A549 (cell line): ENCODE results near the gene CHN1.

Source experiments
- CHD2 ChIP-seq: fragments of 150-350 bp; IDR thresholded peaks from 2 replicates; pipeline ENCODE4 v1.6.1; 2014; ENCODE audit warnings: low read length; ENCODE audit not compliant: partially characterized antibody
- CHD4 ChIP-seq: fragments of 200-600 bp; sonication (generic); IDR thresholded peaks from 2 replicates; pipeline ENCODE4 v1.6.1; 2016; ENCODE audit warnings: antibody characterized with exemption, mild to moderate bottlenecking, borderline replicate concordance
- CTCF ChIP-seq: fragments of >200 bp; sonication (Bioruptor Twin); formaldehyde crosslinking; IDR thresholded peaks from 3 replicates; pipeline ENCODE4 v1.5.1; 2016
- EP300 ChIP-seq, 2 experiments: fragments of >200 bp; sonication (Bioruptor Twin); formaldehyde crosslinking; IDR thresholded peaks; 2 replicates in 1 of 2; 3 replicates in 1 of 2; pipeline ENCODE4 v1.6.1; 2016 to 2017
- JUN ChIP-seq, 2 experiments: fragments of >200 bp; sonication (Bioruptor Twin); formaldehyde crosslinking; IDR thresholded peaks; 2 replicates in 1 of 2; 3 replicates in 1 of 2; pipeline ENCODE4 v1.6.1; 2016 to 2017
- JUNB ChIP-seq: fragments of >200 bp; sonication (Bioruptor Twin); formaldehyde crosslinking; IDR thresholded peaks from 2 replicates; pipeline ENCODE4 v1.6.1; 2016
- NR3C1 ChIP-seq: fragments of >200 bp; sonication (Bioruptor Twin); formaldehyde crosslinking; IDR thresholded peaks from 3 replicates; pipeline ENCODE4 v1.6.1; 2017
- POLR2A ChIP-seq: IDR thresholded peaks from 2 replicates; pipeline ENCODE4 v1.6.1; 2012; ENCODE audit warnings: mild to moderate bottlenecking, low read length
- RAD21 ChIP-seq, 2 experiments: fragments of >200 bp in 1 of 2; sonication (Bioruptor Twin) in 1 of 2; formaldehyde crosslinking in 1 of 2; IDR thresholded peaks in 1 of 2; conservative IDR thresholded peaks in 1 of 2; 2 replicates in 1 of 2; 3 replicates in 1 of 2; pipeline ENCODE4 v1.6.1; 2012 to 2018; ENCODE audit warnings: inconsistent platforms in 1 of 2
- RFX5 ChIP-seq: fragments of 450-650 bp; IDR thresholded peaks from 2 replicates; pipeline ENCODE4 v1.7.1; 2014; ENCODE audit warnings: antibody characterized with exemption, mild to moderate bottlenecking, moderate library complexity
- RNF2 ChIP-seq: fragments of 200-600 bp; sonication (generic); IDR thresholded peaks from 2 replicates; pipeline ENCODE4 v1.6.1; 2016; ENCODE audit warnings: low read depth, mild to moderate bottlenecking, antibody characterized with exemption, moderate library complexity, borderline replicate concordance
- SMC3 ChIP-seq: fragments of >200 bp; sonication (Bioruptor Twin); formaldehyde crosslinking; IDR thresholded peaks from 3 replicates; pipeline ENCODE4 v1.6.1; 2018; ENCODE audit warnings: inconsistent platforms
- SREBF2 ChIP-seq: fragments of 450-650 bp; IDR thresholded peaks from 2 replicates; pipeline ENCODE4 v1.6.1; 2014; ENCODE audit warnings: mild to moderate bottlenecking, moderate library complexity

GRCh38 chr2:174997110-174997509 lies 8.1 kb downstream of the CHN1 start:
- TF ChIP-seq CTCF (no peak), RFX5 (no peak), POLR2A (no peak), SREBF2 (no peak), RAD21 (conservative IDR thresholded peaks at IDR 0.05 in 1 of 2, IDR thresholded peaks at IDR 0.05 in 1 of 2) (no peak), EP300 (IDR thresholded peaks at IDR 0.05) (no peak), NR3C1 (no peak), JUNB (no peak), CHD4 (no peak), CHD2 (no peak), RNF2 (no peak), JUN (IDR thresholded peaks at IDR 0.05) (no peak), SMC3 (no peak)
